GM12878 (cell line): ENCODE measurements around the gene NUDT3. TPM values are rescaled to one million over a fixed set of nuclear protein-coding genes. Genes with fewer than 3 reads are reported as not detected.

Experiments
- CBX3 ChIP-seq: fragments of 200-600 bp; sonication (generic); IDR thresholded peaks from 2 replicates; pipeline ENCODE4 v1.6.1; 2016; ENCODE audit warnings: low read depth, borderline replicate concordance
- CHD1 ChIP-seq: IDR thresholded peaks from 2 replicates; pipeline ENCODE4 v1.6.1; 2012; ENCODE audit warnings: low read depth, low read length, improper control_type of control experiment
- EED ChIP-seq: sonication (generic); IDR thresholded peaks from 2 replicates; pipeline ENCODE4 v1.6.1; 2016; ENCODE audit warnings: antibody characterized with exemption, low read depth
- EGR1 ChIP-seq, 2 experiments: IDR thresholded peaks; 1 replicate in 1 of 2; 2 replicates in 1 of 2; pipeline ENCODE4 v1.6.1; 2011 to 2012; ENCODE audit warnings: low read depth in 2 of 2, low read length in 2 of 2, borderline replicate concordance in 1 of 2, mild to moderate bottlenecking in 1 of 2, moderate library complexity in 1 of 2
- FOS ChIP-seq: IDR thresholded peaks from 3 replicates; pipeline ENCODE4 v1.6.1; 2011; ENCODE audit warnings: borderline replicate concordance; ENCODE audit not compliant: insufficient read length; ENCODE audit errors: extremely low read depth
- GATAD2B ChIP-seq: fragments of 450-650 bp; conservative IDR thresholded peaks from 2 replicates; pipeline ENCODE4 v1.6.1; 2017; ENCODE audit warnings: low read depth, mild to moderate bottlenecking, moderate library complexity
- MTA2 ChIP-seq: fragments of 450-650 bp; IDR thresholded peaks from 2 replicates; pipeline ENCODE4 v1.6.1; 2016; ENCODE audit warnings: low read depth, mild to moderate bottlenecking, moderate library complexity
- NKRF ChIP-seq: fragments of 450-650 bp; conservative IDR thresholded peaks from 2 replicates; pipeline ENCODE4 v1.6.1; 2017; ENCODE audit warnings: mild to moderate bottlenecking, moderate library complexity
- NR2C2 ChIP-seq: IDR thresholded peaks from 2 replicates; pipeline ENCODE4 v1.6.1; 2011; ENCODE audit warnings: borderline replicate concordance, low read depth; ENCODE audit not compliant: control insufficient read depth, insufficient read length
- RAD21 ChIP-seq: IDR thresholded peaks from 2 replicates; pipeline ENCODE4 v1.6.1; 2011; ENCODE audit warnings: mild to moderate bottlenecking, low read depth, low read length, moderate library complexity; ENCODE audit not compliant: insufficient read depth
- RUNX3 ChIP-seq: IDR thresholded peaks from 2 replicates; pipeline ENCODE4 v1.6.1; 2012; ENCODE audit warnings: low read length, inconsistent platforms
- TAF1 ChIP-seq: IDR thresholded peaks from 2 replicates; pipeline ENCODE4 v1.6.1; 2011; ENCODE audit warnings: mild to moderate bottlenecking, low read depth, low read length, borderline replicate concordance
- ZBTB11 ChIP-seq: fragments of 450-650 bp; formaldehyde crosslinking; IDR thresholded peaks from 2 replicates; pipeline ENCODE4 v1.5.0; 2022; ENCODE audit warnings: mild to moderate bottlenecking, missing genetic modification characterization
- ZNF622 ChIP-seq: fragments of 450-650 bp; IDR thresholded peaks from 2 replicates; pipeline ENCODE4 v1.6.1; 2017; ENCODE audit warnings: mild to moderate bottlenecking, inconsistent platforms
- polyA plus RNA-seq, 11 experiments: library from polyadenylated mRNA; depleted of rRNA in 4 of 11; unstranded in 6 of 11; stranded (reverse) in 5 of 11; fragments of >200 nt; fragmentation: Nextera tagmentation in 4 of 11; fragmentation: Illumina TruSeq in 1 of 11; extraction: Ambion mirVana in 4 of 11; extraction: Trizol in 1 of 11; gene quantifications; 1 replicate in 1 of 11; 2 replicates in 10 of 11; pipeline versions ENCODE4 v1.2.1 to v1.2.3, GENCODE V29; 2011 to 2016; ENCODE audit warnings: inconsistent platforms in 2 of 11, missing spikeins in 2 of 11, low read depth in 1 of 11
- total RNA-seq, 4 experiments: library from RNA; depleted of rRNA in 3 of 4; stranded (reverse); fragments of >200 nt in 3 of 4; fragmentation: Illumina TruSeq in 1 of 4; extraction: Trizol in 1 of 4; gene quantifications; 2 replicates each; pipeline versions ENCODE4 v1.2.1 to v1.2.3, GENCODE V29; 2013 to 2021

NUDT3 gene
- total and polyA plus RNA-seq, 10 of the 15 experiments (the other 5 are each of a cell fraction or from before 2014, with no cell fraction given): 2.4 to 32.3 (median 25.5) TPM

- TF ChIP-seq NKRF: no peak; the same call in 1 of the 2 replicates
- TF ChIP-seq EED: 0 out of 2 replicates have a peak, but pooled peaks have one; percentile 29
- TF ChIP-seq ZBTB11 (CRISPR knock-in tag): no peak
- TF ChIP-seq GATAD2B: peak; percentile 82; the same call in 1 of the 2 replicates
- TF ChIP-seq MTA2: no peak
- no peak for TF ChIP-seq ZNF622
- TF ChIP-seq EGR1 (IDR thresholded peaks at IDR 0.05; ENCODE audit: borderline replicate concordance in 1 of 2, low read depth in 2 of 2, low read length in 2 of 2): peak; percentile 65 to 97; a peak in 2 of 3 replicates
- TF ChIP-seq RAD21: peak; percentile 64
- TF ChIP-seq CBX3: no peak
- TF ChIP-seq FOS: no peak
- peak; percentile 57; the same call in 1 of the 2 replicates for TF ChIP-seq RUNX3
- TF ChIP-seq TAF1: peak; percentile 61; the same call in 1 of the 2 replicates
- TF ChIP-seq NR2C2: no peak
- TF ChIP-seq CHD1: no peak
These were observed at the start of gene NUDT3 (continued) for GRCh38 chr6:34392497-34393190.
